HG03354 (cell line): Measurements from ENCODE around the gene PDILT.
"Not testable (repeated sequence)": the region's sequence is repeated elsewhere in the genome, so short reads cannot be mapped to it uniquely, and the experiment has no call there.

Experiments
- ATAC-seq: cut with Tn5 transposase; IDR thresholded peaks from one replicate; pipeline ENCODE4 v1.9.1; 2021; ENCODE audit warnings: mild to moderate bottlenecking; ENCODE audit not compliant: unreplicated experiment, poor library complexity, severe bottlenecking

Gene PDILT

GRCh38 chr16:20329392-20330138 is 75.0 kb downstream of the PDILT start:
- ATAC-seq, result no peak

GRCh38 chr16:20327444-20328041 is 77.0 kb downstream of the PDILT start, which contains the start of gene GP2:
TSS of gene GP2 (minus strand) at chr16:20327513. CDS start at chr16:20326431, 1,082 bp downstream.
- no peak for ATAC-seq

GRCh38 chr16:20326321-20326720 is 78.2 kb downstream of the PDILT start:
- ATAC-seq, result no peak

DNA sequence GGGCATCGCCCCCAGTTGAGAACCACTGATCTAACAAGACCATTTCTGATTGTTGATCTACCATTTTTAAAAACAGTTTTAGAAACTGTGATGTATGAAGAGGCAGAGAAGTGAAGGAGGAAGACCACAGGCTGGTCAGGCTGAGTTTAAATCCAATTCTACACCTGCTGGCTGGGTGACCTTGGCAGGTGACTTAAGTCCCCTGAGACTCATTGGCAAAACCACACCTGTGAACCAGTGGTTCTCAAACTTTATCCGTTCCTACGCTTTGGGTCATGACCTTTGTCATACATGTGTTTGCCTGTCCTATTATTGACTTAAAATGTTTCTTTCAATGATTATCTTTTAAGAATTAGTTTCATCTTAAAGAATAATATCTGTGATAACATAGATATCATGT is 79.5 kb downstream of the PDILT start:
- ATAC-seq, result no peak

DNA sequence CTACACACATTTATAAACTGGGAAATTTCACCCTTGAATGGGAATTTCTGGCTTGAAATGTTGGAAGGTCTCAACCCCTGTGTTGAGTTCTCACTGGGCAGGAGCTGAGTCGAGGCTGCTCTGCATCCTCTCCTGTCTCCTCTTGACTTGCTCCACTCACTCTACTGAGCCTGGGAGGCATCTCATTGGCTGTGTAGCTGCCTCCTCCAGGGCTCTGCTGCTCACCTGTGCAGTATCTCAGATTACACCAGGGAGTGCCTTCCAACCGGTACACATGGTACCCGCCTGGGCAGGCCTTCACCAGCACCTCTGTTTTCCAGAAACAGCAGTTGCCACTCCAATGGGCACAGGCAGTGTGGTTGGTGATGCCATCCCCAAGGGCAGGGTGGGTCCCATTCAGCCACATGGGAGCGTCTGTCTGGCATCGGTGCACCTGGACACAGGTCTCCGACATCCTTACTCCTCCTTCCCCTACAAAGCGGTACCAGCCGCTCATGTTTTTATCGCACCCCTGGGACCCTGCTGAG is 80.9 kb downstream of the PDILT start:
- ATAC-seq, result no peak

GRCh38 chr16:20322696-20323095 is 81.8 kb downstream of the PDILT start:
- no peak for ATAC-seq

DNA sequence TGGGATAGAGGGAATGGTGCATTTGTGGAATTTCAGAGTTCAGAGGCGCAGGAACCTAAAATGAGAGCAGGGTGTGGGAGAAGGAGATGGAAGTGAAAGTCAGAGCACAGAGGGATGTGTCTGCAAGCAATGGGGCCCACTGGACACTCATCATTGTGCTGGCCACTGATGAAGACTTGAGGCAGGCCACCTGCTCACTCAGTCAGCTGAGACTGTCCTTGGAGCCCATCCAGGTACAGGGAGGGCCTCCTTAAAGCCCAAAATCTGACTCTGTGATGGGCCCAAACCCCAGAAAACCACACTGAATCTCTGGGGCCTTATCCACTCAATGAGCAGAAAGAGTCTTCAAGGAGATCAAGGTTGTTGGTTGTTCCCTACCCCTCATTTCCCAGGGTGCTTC is 82.9 kb downstream of the PDILT start:
- ATAC-seq, result no peak

GRCh38 chr16:20321051-20321450 is 83.5 kb downstream of the PDILT start:
- ATAC-seq, result not testable (repeated sequence)

DNA sequence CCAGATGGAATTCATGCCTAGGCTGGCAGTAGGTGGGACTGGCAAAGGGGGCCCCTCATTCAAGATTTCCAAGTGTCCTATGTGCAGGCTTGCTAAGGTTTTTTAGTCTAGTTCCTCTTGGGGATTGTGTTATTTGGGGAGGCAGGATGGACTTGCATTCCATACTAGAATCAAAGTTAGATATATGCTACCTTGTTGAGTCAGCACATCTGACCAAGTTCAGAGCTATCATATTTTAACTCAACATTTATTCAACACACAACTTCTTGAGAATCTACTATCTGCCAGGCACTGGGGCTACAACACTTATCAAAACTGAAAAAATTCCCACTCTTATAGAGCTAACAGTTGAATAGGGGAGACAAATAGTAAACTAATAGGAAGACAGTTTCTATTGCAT is 83.9 kb downstream of the PDILT start:
- no peak for ATAC-seq

DNA sequence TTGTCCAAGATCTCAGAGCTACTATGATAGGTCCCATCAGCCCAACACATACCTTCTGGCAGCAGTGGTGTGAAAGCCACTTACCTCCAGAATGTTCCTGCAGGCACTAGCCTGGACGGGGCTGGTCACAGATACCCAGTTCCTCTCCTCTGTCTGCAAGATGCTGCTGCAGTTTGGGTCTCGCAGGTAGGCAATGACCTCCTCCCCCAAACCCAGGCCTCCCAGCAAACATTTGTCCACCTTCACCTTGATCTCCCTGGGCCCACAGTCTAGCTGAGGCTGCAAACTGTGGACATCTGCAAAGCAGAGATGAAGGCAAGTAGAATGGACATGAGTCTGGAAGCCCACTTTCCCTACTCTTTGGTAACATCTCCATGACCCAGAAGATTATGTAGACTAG is 84.4 kb downstream of the PDILT start:
- ATAC-seq, result no peak

DNA sequence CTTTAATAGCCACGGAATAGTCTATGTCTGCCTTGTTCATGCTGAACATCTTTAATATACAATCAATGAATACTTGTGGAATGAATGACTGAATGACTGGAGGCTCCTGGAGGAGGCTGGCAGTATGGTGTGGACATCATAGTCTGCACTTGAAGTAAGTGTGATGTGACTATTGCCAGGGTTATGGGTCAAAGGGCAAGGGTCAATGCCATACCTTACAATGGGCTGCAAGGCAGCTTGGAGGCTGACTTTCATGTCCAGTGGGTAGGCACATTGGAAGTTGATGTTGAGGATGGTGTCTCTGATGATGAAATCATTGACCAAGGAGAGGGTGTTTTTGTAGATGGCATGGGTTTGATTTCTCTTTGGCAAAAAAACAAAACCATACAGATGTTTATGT is 85.1 kb downstream of the PDILT start:
- ATAC-seq, result no peak

DNA sequence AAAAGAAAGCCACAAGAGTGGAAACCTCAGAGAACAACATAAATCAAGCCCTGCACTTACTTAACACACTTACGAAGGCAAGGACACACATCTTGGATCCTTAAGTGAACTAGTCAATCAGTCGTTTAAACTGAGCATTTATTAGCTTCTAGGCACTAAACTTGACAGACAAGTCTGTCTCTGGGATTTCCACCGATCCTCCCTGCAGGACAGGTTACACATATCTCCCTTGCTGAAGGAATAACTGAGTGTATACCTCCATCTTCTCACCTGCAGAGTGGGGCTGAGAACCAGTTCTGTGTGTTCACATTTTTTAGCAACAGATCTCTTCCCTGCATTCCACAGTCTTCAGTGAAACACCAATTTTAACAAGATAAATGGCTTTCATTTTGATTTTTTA is 86.1 kb downstream of the PDILT start:
- no peak for ATAC-seq

- no peak for ATAC-seq
These were observed 86.5 kb downstream of the PDILT start for GRCh38 chr16:20318006-20318405.

DNA sequence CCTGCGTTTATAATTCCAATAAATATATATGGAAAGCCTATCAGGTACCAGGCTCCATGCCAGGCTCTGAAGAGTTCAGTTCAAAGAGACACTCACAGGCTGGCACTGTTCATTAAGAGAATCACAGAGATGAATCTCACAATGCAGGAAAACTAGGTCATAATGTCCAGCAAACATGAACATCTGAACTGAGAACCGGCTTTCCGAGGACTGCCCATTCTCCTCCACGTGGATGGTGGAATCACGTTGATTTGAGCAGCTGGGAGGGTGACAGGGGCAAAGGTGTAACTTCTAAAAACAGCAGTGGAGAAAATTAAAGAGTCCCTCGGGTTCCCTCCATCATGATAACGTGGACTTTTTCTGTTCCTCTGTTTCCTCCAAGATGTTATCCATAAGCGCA is 87.4 kb downstream of the PDILT start:
- ATAC-seq, result no peak

DNA sequence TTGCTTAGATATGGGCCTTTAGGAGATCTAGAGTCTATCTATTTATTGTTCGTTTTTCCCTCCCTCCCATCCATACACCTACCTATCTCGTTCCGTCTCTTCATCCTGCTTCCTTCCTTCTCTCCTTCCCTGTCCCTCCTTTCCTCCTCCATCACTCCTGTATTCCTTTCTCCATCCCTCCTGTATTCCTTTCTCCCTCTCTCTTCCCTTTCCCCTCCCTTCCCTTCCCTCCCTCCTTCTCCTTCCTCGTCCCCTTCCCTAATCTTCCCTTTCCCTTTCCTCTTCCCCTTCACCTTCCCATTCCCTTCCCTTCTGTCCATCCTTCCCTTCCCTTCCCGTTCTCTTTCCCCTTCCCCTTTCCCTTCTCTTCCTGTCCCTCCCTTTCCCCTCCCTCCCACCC is 87.8 kb downstream of the PDILT start:
- no peak for ATAC-seq

DNA sequence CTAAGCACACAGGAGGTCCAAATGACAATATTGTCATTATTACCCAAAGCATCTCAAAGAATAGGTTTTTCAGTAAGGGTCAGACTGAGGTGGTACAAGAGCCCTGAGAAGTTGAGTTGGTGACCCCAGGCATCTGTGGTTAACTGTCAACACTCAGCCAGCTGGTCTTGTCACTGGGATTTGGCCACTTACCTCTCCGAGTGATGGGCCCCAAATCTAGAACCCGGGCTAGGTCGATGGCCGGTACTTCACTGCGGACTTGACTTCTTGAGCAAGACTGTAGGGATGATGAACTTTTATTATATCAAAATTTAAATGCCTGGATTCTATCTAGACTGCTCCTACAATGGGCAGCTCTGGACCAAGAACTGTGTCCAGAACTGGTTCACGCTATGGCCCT is 88.8 kb downstream of the PDILT start:
- ATAC-seq, result no peak

DNA sequence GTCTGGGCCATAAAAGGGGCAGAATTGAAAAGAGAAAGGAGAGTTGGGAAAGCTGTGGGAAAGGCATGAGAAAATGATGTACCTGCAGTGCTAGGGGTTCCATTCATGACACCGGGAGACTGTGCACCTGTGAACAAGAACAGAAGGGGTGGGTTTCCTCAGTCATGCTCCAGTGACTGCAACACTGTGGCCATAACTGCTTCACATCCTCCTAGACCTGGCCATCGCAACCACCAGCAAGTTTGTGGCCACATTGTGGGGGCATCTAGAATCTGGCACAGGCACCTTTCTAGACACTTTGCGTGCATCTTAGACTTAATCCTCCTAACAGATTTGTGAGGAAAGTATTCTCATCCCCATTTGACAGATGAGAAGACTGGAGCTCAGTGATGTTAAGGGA is 90.0 kb downstream of the PDILT start:
- ATAC-seq, result no peak

DNA sequence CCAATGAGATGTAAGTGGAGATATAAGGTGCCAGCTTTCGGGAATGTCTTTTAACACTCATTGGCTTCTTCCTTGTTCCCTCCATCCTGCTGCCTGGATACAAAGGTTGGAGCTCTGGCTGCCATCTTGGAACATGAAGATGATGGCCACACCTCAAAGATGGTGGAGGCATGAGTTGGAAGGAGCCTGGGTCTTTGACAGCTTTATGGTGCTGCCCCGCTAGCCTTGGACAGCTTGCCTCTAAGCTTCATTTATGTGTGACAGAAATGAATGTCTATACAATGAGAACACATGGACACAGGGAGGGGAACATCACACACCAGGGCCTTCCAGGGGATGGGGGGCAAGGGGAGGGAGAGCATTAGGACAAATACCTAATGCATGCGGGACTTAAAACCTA is 90.8 kb downstream of the PDILT start:
- no peak for ATAC-seq

DNA sequence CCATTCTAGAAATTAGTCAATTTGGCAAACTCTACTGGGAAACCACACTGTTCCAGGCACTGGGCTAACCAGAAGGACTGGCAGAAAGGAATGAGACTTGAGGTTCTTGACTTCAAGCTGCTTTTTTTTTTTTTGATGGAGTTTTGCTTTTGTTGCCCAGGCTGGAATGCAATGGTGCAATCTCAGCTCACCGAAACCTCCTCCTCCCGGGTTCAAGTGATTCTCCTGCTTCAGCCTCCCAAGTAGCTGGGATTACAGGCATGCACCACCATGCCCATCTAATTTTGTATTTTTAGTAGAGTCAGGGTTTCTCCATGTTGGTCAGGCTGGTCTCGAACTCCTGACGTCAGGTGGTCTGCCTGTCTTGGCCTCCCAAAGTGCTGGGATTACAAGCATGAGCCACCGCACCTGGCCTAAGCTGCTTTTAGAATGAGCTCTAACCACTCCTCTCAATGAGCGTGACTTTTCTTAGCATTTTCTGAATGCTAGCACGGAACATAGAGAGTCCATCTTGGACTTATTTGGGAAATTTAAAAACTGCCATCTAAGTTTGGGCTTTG is 91.9 kb downstream of the PDILT start:
- ATAC-seq, result not testable (repeated sequence)

GRCh38 chr16:20311548-20311947 is 93.0 kb downstream of the PDILT start:
- ATAC-seq, result no peak
